ENCODE results near the gene RNF126. TPM values are rescaled to one million over a fixed set of nuclear protein-coding genes. Genes with fewer than 3 reads are reported as not detected.

RNF126 gene
- 41.6 to 47.3 TPM (median 47.1 TPM) in 3 replicates for total RNA-seq

DNA sequence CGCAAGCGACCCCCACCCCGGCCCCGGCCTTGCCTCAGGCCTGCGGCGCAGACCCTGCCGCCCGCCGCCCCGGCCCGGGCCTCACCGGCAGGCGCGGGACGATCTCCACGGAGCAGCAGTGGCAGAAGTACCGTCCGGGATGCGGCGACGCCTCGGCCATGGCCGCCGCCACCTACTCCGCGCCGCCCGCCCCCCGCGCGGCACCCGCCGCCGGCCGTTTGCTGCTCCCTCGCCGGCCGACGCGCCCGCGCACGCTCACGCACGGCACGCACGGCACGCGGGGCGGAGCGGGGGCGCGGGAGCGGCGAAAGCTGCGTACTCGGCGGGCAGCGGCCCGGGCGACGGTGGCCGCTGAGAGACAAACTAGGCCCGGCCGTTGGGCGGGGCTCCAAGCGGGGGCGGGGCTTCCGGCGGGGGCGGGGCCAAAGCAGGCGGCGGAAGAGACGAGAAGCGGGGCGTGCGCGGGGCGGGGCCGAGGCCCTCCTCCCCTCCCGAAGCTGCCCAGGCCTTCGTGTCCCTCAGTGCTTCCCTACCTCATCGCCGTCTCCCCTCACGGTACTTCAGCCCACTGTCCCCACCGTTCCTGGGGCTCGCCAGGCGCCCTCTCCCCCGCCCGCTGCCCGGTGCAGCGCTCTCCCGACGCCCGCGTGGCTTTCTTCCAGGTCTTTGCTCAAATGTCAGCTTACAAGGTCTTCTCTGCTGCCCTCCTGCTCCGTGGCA, at the start of gene RNF126:
TSS of gene RNF126 (minus strand) at position 253 of the 720 bp plus-strand sequence. CDS start at position 160, 93 bp downstream.
- H3K9me3 Mint-ChIP-seq, result no peaks in the 10 kb centered on the region
- TF ChIP-seq, protein P1, sequence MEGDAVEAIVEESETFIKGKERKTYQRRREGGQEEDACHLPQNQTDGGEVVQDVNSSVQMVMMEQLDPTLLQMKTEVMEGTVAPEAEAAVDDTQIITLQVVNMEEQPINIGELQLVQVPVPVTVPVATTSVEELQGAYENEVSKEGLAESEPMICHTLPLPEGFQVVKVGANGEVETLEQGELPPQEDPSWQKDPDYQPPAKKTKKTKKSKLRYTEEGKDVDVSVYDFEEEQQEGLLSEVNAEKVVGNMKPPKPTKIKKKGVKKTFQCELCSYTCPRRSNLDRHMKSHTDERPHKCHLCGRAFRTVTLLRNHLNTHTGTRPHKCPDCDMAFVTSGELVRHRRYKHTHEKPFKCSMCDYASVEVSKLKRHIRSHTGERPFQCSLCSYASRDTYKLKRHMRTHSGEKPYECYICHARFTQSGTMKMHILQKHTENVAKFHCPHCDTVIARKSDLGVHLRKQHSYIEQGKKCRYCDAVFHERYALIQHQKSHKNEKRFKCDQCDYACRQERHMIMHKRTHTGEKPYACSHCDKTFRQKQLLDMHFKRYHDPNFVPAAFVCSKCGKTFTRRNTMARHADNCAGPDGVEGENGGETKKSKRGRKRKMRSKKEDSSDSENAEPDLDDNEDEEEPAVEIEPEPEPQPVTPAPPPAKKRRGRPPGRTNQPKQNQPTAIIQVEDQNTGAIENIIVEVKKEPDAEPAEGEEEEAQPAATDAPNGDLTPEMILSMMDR (IDR thresholded peaks at IDR 0.05; ENCODE audit: unreplicated experiment), result no peak
- peak within 1 kb of the TSS; percentile 92 for H3K27ac Mint-ChIP-seq
- DNase-seq (ENCODE audit: low spot score in 2 of 2, unreplicated experiment in 2 of 2), result peak; percentile 84 to 85
- peaks cover 28% of the 10 kb centered on the region for H3K4me1 Mint-ChIP-seq
- H3K36me3 Mint-ChIP-seq, result no peaks in the 10 kb centered on the region
- H3K27me3 Mint-ChIP-seq (ENCODE audit: low read depth), result no peaks in the 10 kb centered on the region
- H3K4me3 Mint-ChIP-seq, result peak within 1 kb of the TSS; percentile 78

DNA sequence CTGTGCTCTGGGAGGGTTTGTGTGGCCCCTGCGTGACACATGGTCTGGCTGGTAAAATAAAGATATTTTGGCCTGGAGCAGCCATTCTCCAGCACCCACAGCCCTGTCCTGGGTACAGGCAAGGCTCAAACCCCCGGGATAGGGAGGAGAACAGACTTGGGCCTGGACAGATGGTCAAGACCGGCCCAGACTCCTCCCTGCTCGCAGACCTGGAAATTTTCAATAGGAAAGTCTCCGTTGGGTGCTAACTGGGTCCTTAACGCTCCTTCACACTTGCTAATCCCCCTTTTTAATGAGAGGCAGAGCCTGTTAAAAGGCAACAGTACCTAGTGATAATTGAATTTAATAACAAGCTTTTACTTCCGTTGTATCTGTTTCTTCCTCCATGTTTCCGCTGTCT, 48.2 kb upstream of the RNF126 start:
- Mint-ChIP-seq H3K4me1 (peaks cover 11% of the 10 kb centered on the region), H3K36me3 (peaks cover 9% of the 10 kb centered on the region), H3K9me3 (peaks cover 12% of the 10 kb centered on the region), H3K27me3 (ENCODE audit: low read depth) (no peaks in the 10 kb centered on the region), H3K4me3 (peak overlapping the region; percentile 65), H3K27ac (peak overlapping the region; percentile 78)
- TF ChIP-seq, protein P1 (IDR thresholded peaks at IDR 0.05; ENCODE audit: unreplicated experiment), result no peak
- DNase-seq (ENCODE audit: low spot score in 2 of 2, unreplicated experiment in 2 of 2), result no peak

DNA sequence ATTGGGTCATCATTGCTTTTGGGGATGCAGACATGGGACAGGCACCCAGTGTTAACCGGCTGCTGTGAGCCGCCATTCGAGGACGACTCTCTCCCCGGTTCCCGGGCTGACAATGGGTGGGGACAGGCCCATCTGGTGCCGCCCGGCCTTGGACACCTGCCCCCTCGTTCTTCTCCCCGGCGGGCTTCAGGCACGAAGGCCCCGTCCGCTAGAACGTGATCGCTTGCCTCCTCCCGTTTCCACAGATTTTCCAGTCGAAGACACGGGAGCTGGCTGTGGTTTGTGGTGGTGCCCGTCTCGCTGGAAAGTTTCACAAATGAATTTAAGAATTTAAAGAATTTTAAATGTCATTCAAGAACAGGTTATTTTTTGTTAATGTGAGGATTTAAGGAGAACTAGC, 47.8 kb upstream of the RNF126 start:
- Mint-ChIP-seq H3K4me1 (peaks cover 11% of the 10 kb centered on the region), H3K9me3 (peaks cover 10% of the 10 kb centered on the region), H3K27ac (peak overlapping the region; percentile 78), H3K4me3 (peak overlapping the region; percentile 65), H3K36me3 (peaks cover 7% of the 10 kb centered on the region), H3K27me3 (ENCODE audit: low read depth) (no peaks in the 10 kb centered on the region)
- DNase-seq (ENCODE audit: low spot score in 2 of 2, unreplicated experiment in 2 of 2), result no peak
- TF ChIP-seq, protein P1 (IDR thresholded peaks at IDR 0.05; ENCODE audit: unreplicated experiment), result no peak

DNA sequence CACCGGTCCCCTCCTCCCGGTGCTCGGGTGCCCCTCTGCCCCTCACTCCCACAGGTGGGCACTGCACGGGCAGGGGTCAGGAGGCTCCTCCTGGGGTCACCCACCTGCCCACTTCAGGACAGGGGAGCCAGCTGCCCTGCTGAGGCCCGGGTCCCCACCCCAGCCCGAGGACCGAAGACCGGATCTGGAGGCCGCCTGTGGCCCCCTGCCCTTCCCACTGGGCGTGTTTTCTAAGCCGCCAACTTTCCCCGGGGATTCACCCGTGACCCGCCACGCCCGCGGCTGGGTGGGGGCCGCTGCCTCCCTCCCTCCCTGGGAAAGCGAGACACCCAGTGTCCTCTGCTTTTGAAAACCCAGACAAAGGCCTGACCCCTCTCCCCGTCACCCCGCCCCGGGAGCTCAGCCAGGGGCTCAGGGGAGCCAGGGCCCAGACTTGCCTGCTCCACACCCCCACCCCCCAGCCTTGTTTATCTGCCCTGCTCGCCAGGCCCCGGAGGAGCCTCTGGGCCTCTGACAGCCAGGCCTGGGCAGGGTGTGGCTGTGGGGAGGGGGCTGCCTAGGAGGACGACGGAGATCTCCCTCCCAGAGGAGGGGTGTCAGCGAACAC, 47.1 kb upstream of the RNF126 start:
- TF ChIP-seq, protein P1 (IDR thresholded peaks at IDR 0.05; ENCODE audit: unreplicated experiment), result no peak
- Mint-ChIP-seq H3K36me3 (no peaks in the 10 kb centered on the region), H3K27ac (no peak overlapping the region), H3K27me3 (ENCODE audit: low read depth) (peaks cover 3% of the 10 kb centered on the region), H3K9me3 (peaks cover 3% of the 10 kb centered on the region), H3K4me1 (peaks cover 11% of the 10 kb centered on the region), H3K4me3 (peak overlapping the region; percentile 66)
- no peak for DNase-seq (ENCODE audit: low spot score in 2 of 2, unreplicated experiment in 2 of 2)

DNA sequence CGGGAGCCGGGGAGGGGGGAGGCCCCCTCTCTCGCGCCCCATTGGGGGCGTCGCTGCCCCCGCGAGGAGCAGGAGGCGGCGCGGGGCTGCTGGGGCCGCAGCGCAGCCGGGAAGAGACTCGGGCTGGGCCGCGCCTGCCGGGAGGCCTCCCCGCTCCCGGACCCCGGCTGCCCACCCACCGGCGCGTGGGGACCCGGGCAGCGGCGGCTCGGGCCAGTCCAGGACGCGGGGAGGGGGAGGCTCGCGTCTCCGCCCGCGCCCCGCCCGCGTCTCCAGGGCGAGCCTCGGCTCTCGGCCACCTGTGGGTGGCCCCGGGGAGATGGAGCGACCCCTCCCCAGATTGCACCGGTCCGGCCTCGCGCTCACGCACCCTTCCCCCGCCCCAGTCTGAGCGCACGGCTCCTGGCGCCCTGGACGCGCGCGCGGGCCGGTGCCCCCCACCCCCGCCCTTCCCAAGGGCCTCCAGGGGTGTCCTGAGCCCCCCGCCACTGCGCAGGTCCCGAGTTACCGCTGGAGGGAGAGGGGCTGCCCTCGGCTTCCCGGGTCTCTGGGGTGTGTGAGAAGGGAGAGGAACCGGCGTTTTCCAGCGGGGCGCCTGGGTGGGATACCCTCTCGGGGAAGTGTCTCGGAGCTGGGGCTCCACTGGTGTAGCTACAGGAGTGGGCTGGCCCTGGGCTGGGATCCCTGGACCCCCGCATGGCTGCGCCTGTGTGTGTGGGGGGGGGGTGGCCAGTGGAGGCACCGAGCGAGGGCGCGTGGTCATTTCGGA, 46.4 kb upstream of the RNF126 start:
- Mint-ChIP-seq H3K27me3 (ENCODE audit: low read depth) (peaks cover 3% of the 10 kb centered on the region), H3K36me3 (no peaks in the 10 kb centered on the region), H3K4me3 (peak overlapping the region; percentile 66), H3K27ac (no peak overlapping the region), H3K4me1 (peaks cover 11% of the 10 kb centered on the region), H3K9me3 (peaks cover 3% of the 10 kb centered on the region)
- DNase-seq (ENCODE audit: low spot score in 2 of 2, unreplicated experiment in 2 of 2), result no peak
- TF ChIP-seq, protein P1 (IDR thresholded peaks at IDR 0.05; ENCODE audit: unreplicated experiment), result no peak

All from mesothelial cell of epicardium (in vitro differentiated cells).